CD4-positive, CD25-positive, alpha-beta regulatory T cell (primary cell): Measurements from ENCODE around the gene KMT5B. TPM values are rescaled to one million over a fixed set of nuclear protein-coding genes. Genes with fewer than 3 reads are reported as not detected.

Experiments used
- ATAC-seq, 2 donors: fragments of 150-1000 bp; cut with Tn5 transposase; one replicate each; pipeline ENCODE4 v1.10.0; 2021; ENCODE audit warnings: low read depth in 2 of 2, moderate number of reproducible peaks in 2 of 2, moderate library complexity in 1 of 2
- DNase-seq, 3 donors: peaks; one replicate each; pipeline versions ENCODE4 v3.0.0 to v3.0.0-alpha.2; 2012 to 2022; ENCODE audit warnings: mixed read lengths in 1 of 3
- H3K27ac ChIP-seq: one replicate; pipeline ENCODE4 v1.7.0; 2013; ENCODE audit warnings: mild to moderate bottlenecking, low read length; ENCODE audit not compliant: insufficient read depth, poor library complexity, severe bottlenecking
- H3K27me3 ChIP-seq: one replicate; pipeline ENCODE4 v1.7.0; 2013; ENCODE audit warnings: low read length; ENCODE audit not compliant: control insufficient read depth, insufficient read depth
- H3K36me3 ChIP-seq: one replicate; pipeline ENCODE4 v1.7.0; 2013; ENCODE audit warnings: mild to moderate bottlenecking, low read length, moderate library complexity; ENCODE audit not compliant: control insufficient read depth, insufficient read depth
- H3K4me1 ChIP-seq: 2 replicates; pipeline ENCODE4 v1.7.0; 2013; ENCODE audit warnings: mild to moderate bottlenecking, low read length; ENCODE audit not compliant: insufficient read depth, control insufficient read depth, poor library complexity, severe bottlenecking
- H3K4me3 ChIP-seq: one replicate; pipeline ENCODE4 v1.7.0; 2013; ENCODE audit warnings: low read depth, mild to moderate bottlenecking, low read length, moderate library complexity
- H3K9me3 ChIP-seq, 2 experiments: 1 replicate in 1 of 2; 2 replicates in 1 of 2; pipeline ENCODE4 v1.7.0; 2013; ENCODE audit warnings: low read length in 2 of 2, mild to moderate bottlenecking in 1 of 2, moderate library complexity in 1 of 2; ENCODE audit not compliant: control insufficient read depth in 2 of 2
- H3K27ac Mint-ChIP-seq, 3 donors: one replicate each; pipeline ENCODE4 v1.8.0; 2020 to 2022; ENCODE audit warnings: mild to moderate bottlenecking in 3 of 3, mixed read lengths in 3 of 3, moderate library complexity in 2 of 3
- H3K27me3 Mint-ChIP-seq: one replicate; pipeline ENCODE4 v1.8.0; 2022; ENCODE audit warnings: mild to moderate bottlenecking, mixed read lengths
- H3K36me3 Mint-ChIP-seq: one replicate; pipeline ENCODE4 v1.8.0; 2020; ENCODE audit warnings: mixed read lengths
- H3K4me1 Mint-ChIP-seq, 4 donors: one replicate each; pipeline ENCODE4 v1.8.0; 2020 to 2022; ENCODE audit warnings: mixed read lengths in 4 of 4, mild to moderate bottlenecking in 1 of 4
- H3K4me3 Mint-ChIP-seq, 4 donors: one replicate each; pipeline ENCODE4 v1.8.0; 2020 to 2022; ENCODE audit warnings: mild to moderate bottlenecking in 4 of 4, mixed read lengths in 4 of 4, moderate library complexity in 3 of 4
- H3K9me3 Mint-ChIP-seq, 7 donors: one replicate each; pipeline ENCODE4 v1.8.0; 2020 to 2022; ENCODE audit warnings: mixed read lengths in 7 of 7, mild to moderate bottlenecking in 3 of 7, moderate library complexity in 2 of 7
- polyA plus RNA-seq, 4 donors: library from polyadenylated mRNA; unstranded; fragments of 300-500 nt; fragmentation: Illumina TruSeq; gene quantifications; one replicate each; pipeline ENCODE4 v1.2.3, GENCODE V29; 2021
- total RNA-seq: library from RNA; stranded (reverse); gene quantifications from one replicate; pipeline ENCODE4 v1.2.3, GENCODE V29; 2022

The KMT5B gene
- total and polyA plus RNA-seq, 5 donors from 2014 or later = 31.6 to 43.1 (median 37.2) TPM

- H3K36me3 Mint-ChIP-seq = no peaks in the 10 kb centered on the region
- Histone ChIP-seq H3K4me3 (peak overlapping the region; percentile 64), H3K9me3 (no peaks in the 10 kb centered on the region), H3K4me1 (peaks cover 8% of the 10 kb centered on the region), H3K27ac (no peak overlapping the region), H3K27me3 (no peaks in the 10 kb centered on the region), H3K36me3 (no peaks in the 10 kb centered on the region)
- H3K4me1 Mint-ChIP-seq = peaks cover 2 to 16% (median 7%) of the 10 kb centered on the region in 4 donors
- H3K27ac Mint-ChIP-seq = peak overlapping the region; percentile 5 to 90 (median 60)
- peaks cover 0 to 2% (median 0%) of the 10 kb centered on the region in 7 donors for H3K9me3 Mint-ChIP-seq
- peaks cover 5% of the 10 kb centered on the region for H3K27me3 Mint-ChIP-seq
- peak overlapping the region; percentile 78 to 93 (median 87) for H3K4me3 Mint-ChIP-seq
- DNase-seq (peak; percentile 35 to 65 (median 54)), ATAC-seq (peak; percentile 18 to 26)
Observed at GRCh38 chr11:68120273-68121066, 92.6 kb downstream of the KMT5B start.

GRCh38 chr11:68118706-68119448 lies 94.2 kb downstream of the KMT5B start:
- H3K9me3 Mint-ChIP-seq = peaks cover 0 to 2% (median 0%) of the 10 kb centered on the region in 7 donors
- ATAC-seq = no peak
- H3K27me3 ChIP-seq = no peaks in the 10 kb centered on the region
- no peak for DNase-seq
- peak overlapping the region in 3 of 4 donors; percentile 8 to 76 (median 73) for H3K4me3 Mint-ChIP-seq
- no peak overlapping the region for H3K4me3 ChIP-seq
- H3K27ac ChIP-seq = no peak overlapping the region
- peaks cover 8% of the 10 kb centered on the region for H3K4me1 ChIP-seq
- peaks cover 4 to 16% (median 7%) of the 10 kb centered on the region in 4 donors for H3K4me1 Mint-ChIP-seq
- peaks cover 5% of the 10 kb centered on the region for H3K27me3 Mint-ChIP-seq
- H3K36me3 Mint-ChIP-seq = no peaks in the 10 kb centered on the region
- H3K36me3 ChIP-seq = no peaks in the 10 kb centered on the region
- H3K27ac Mint-ChIP-seq = peak overlapping the region in 1 of 3 donors; percentile 34
- H3K9me3 ChIP-seq = no peaks in the 10 kb centered on the region

GRCh38 chr11:68117853-68118470 lies 95.1 kb downstream of the KMT5B start:
- Mint-ChIP-seq H3K4me3 (peak overlapping the region in 2 of 4 donors; percentile 73 to 75), H3K36me3 (no peaks in the 10 kb centered on the region), H3K27me3 (peaks cover 5% of the 10 kb centered on the region), H3K27ac (peak overlapping the region in 1 of 3 donors; percentile 34), H3K4me1 (peaks cover 4 to 16% (median 7%) of the 10 kb centered on the region in 4 donors), H3K9me3 (peaks cover 0 to 2% (median 0%) of the 10 kb centered on the region in 7 donors)
- ATAC-seq (no peak), DNase-seq (no peak)
- no peaks in the 10 kb centered on the region for H3K36me3 ChIP-seq
- H3K27ac ChIP-seq = no peak overlapping the region
- H3K4me3 ChIP-seq = no peak overlapping the region
- no peaks in the 10 kb centered on the region for H3K27me3 ChIP-seq
- H3K9me3 ChIP-seq = no peaks in the 10 kb centered on the region
- peaks cover 8% of the 10 kb centered on the region for H3K4me1 ChIP-seq

GRCh38 chr11:68116974-68117373 lies 96.1 kb downstream of the KMT5B start:
- no peaks in the 10 kb centered on the region for H3K9me3 ChIP-seq

GRCh38 chr11:68116126-68116525 lies 97.0 kb downstream of the KMT5B start:
- Histone ChIP-seq H3K27me3 (no peaks in the 10 kb centered on the region), H3K4me1 (no peaks in the 10 kb centered on the region), H3K27ac (no peak overlapping the region), H3K4me3 (no peak overlapping the region), H3K9me3 (no peaks in the 10 kb centered on the region), H3K36me3 (no peaks in the 10 kb centered on the region)
- no peak for DNase-seq
- H3K27me3 Mint-ChIP-seq = peaks cover 5% of the 10 kb centered on the region
- H3K4me1 Mint-ChIP-seq = peaks cover 4 to 12% (median 6%) of the 10 kb centered on the region in 4 donors
- H3K27ac Mint-ChIP-seq = no peak overlapping the region
- ATAC-seq = no peak
- no peak overlapping the region for H3K4me3 Mint-ChIP-seq
- H3K9me3 Mint-ChIP-seq = peaks cover 0 to 2% (median 0%) of the 10 kb centered on the region in 7 donors
- H3K36me3 Mint-ChIP-seq = no peaks in the 10 kb centered on the region

More at GRCh38 chr11:68116974-68117373, 96.1 kb downstream of the KMT5B start:
- Mint-ChIP-seq H3K9me3 (peaks cover 0 to 2% (median 0%) of the 10 kb centered on the region in 7 donors), H3K27ac (no peak overlapping the region), H3K4me3 (peak overlapping the region in 1 of 4 donors; percentile 78), H3K36me3 (no peaks in the 10 kb centered on the region), H3K27me3 (peaks cover 5% of the 10 kb centered on the region), H3K4me1 (peaks cover 4 to 12% (median 6%) of the 10 kb centered on the region in 4 donors)
- H3K4me1 ChIP-seq = peaks cover 7% of the 10 kb centered on the region
- no peaks in the 10 kb centered on the region for H3K27me3 ChIP-seq
- no peaks in the 10 kb centered on the region for H3K36me3 ChIP-seq
- no peak overlapping the region for H3K4me3 ChIP-seq
- no peak for ATAC-seq
- DNase-seq = no peak
- H3K27ac ChIP-seq = no peak overlapping the region

GRCh38 chr11:68115285-68115684 lies 97.8 kb downstream of the KMT5B start:
- H3K36me3 ChIP-seq = no peaks in the 10 kb centered on the region
- no peak overlapping the region for H3K27ac Mint-ChIP-seq
- peaks cover 3 to 10% (median 5%) of the 10 kb centered on the region in 4 donors for H3K4me1 Mint-ChIP-seq
- H3K27ac ChIP-seq = no peak overlapping the region
- H3K4me3 Mint-ChIP-seq = no peak overlapping the region
- no peaks in the 10 kb centered on the region for H3K4me1 ChIP-seq
- DNase-seq (no peak), ATAC-seq (no peak)
- no peaks in the 10 kb centered on the region for H3K27me3 ChIP-seq
- no peaks in the 10 kb centered on the region for H3K36me3 Mint-ChIP-seq
- peaks cover 3% of the 10 kb centered on the region for H3K27me3 Mint-ChIP-seq
- no peak overlapping the region for H3K4me3 ChIP-seq
- no peaks in the 10 kb centered on the region for H3K9me3 ChIP-seq
- H3K9me3 Mint-ChIP-seq = peaks cover 0 to 2% (median 0%) of the 10 kb centered on the region in 7 donors

- DNase-seq (no peak), ATAC-seq (no peak)
- H3K4me3 Mint-ChIP-seq = no peak overlapping the region
- Histone ChIP-seq H3K36me3 (no peaks in the 10 kb centered on the region), H3K4me3 (no peak overlapping the region), H3K9me3 (no peaks in the 10 kb centered on the region), H3K27me3 (no peaks in the 10 kb centered on the region), H3K27ac (no peak overlapping the region), H3K4me1 (no peaks in the 10 kb centered on the region)
- H3K27ac Mint-ChIP-seq = peak overlapping the region in 1 of 3 donors; percentile 26
- peaks cover 0 to 4% (median 2%) of the 10 kb centered on the region in 4 donors for H3K4me1 Mint-ChIP-seq
- H3K9me3 Mint-ChIP-seq = no peaks in the 10 kb centered on the region
- H3K36me3 Mint-ChIP-seq = no peaks in the 10 kb centered on the region
- no peaks in the 10 kb centered on the region for H3K27me3 Mint-ChIP-seq
Observed at GRCh38 chr11:68113986-68114385, 99.1 kb downstream of the KMT5B start.
